MM.1S (cell line): ENCODE results near the gene DNAJB6.

Experiments
- DNase-seq: peaks from one replicate; pipeline ENCODE4 v3.0.0-alpha.2; 2015
- H2AFZ ChIP-seq: fragments of 300-600 bp; sonication (generic); 2 replicates; pipeline ENCODE4 v1.6.0; 2016; ENCODE audit warnings: antibody characterized with exemption, low read length
- H3F3A ChIP-seq: fragments of 300-600 bp; sonication (generic); 2 replicates; pipeline ENCODE4 v1.6.1; 2016; ENCODE audit warnings: mild to moderate bottlenecking, antibody characterized with exemption, low read length, moderate library complexity, mixed read lengths; ENCODE audit not compliant: insufficient read depth
- H3K27ac ChIP-seq: fragments of 300-600 bp; sonication (generic); 2 replicates; pipeline ENCODE4 v1.5.1; 2016; ENCODE audit warnings: mild to moderate bottlenecking, low read length
- H3K27me3 ChIP-seq: fragments of 300-600 bp; sonication (generic); replicated peaks from 2 replicates; pipeline ENCODE4 v1.6.0; 2016; ENCODE audit warnings: low read length; ENCODE audit not compliant: insufficient read depth
- H3K36me3 ChIP-seq: fragments of 300-600 bp; sonication (generic); replicated peaks from 2 replicates; pipeline ENCODE4 v1.6.1; 2016; ENCODE audit warnings: mild to moderate bottlenecking, low read length, mixed read lengths; ENCODE audit not compliant: insufficient read depth
- H3K4me1 ChIP-seq: fragments of 300-600 bp; sonication (generic); 2 replicates; pipeline ENCODE4 v1.6.1; 2016; ENCODE audit warnings: low read length, mixed read lengths
- H3K4me2 ChIP-seq: fragments of 300-600 bp; sonication (generic); 2 replicates; pipeline ENCODE4 v1.6.0; 2016; ENCODE audit warnings: low read depth, low read length
- H3K4me3 ChIP-seq: fragments of 300-600 bp; sonication (generic); 2 replicates; pipeline ENCODE4 v1.5.1; 2016; ENCODE audit warnings: low read length, mixed read lengths
- H3K79me2 ChIP-seq: fragments of 300-600 bp; sonication (generic); 2 replicates; pipeline ENCODE4 v1.6.1; 2016; ENCODE audit warnings: mixed run types, low read length, mixed read lengths
- H3K9ac ChIP-seq: fragments of 300-600 bp; sonication (generic); 2 replicates; pipeline ENCODE4 v1.6.1; 2016; ENCODE audit warnings: low read length, mixed read lengths
- H3K9me2 ChIP-seq: fragments of 300-600 bp; sonication (generic); replicated peaks from 2 replicates; pipeline ENCODE4 v1.6.1; 2016; ENCODE audit warnings: mild to moderate bottlenecking, low read length, mixed read lengths; ENCODE audit not compliant: insufficient read depth
- H3K9me3 ChIP-seq: fragments of 300-600 bp; sonication (generic); replicated peaks from 2 replicates; pipeline ENCODE4 v1.6.1; 2016; ENCODE audit warnings: mild to moderate bottlenecking, low read length, mixed read lengths; ENCODE audit not compliant: insufficient read depth
- H4K20me1 ChIP-seq: fragments of 300-600 bp; sonication (generic); 2 replicates; pipeline ENCODE4 v1.6.1; 2016; ENCODE audit warnings: mild to moderate bottlenecking, low read length, moderate library complexity, mixed read lengths; ENCODE audit not compliant: insufficient read depth
- EZH2 ChIP-seq: fragments of 300-600 bp; sonication (generic); optimal IDR thresholded peaks from 2 replicates; pipeline ENCODE3; 2017; ENCODE audit warnings: low read depth, mild to moderate bottlenecking, antibody characterized with exemption, low read length, mixed read lengths
- EZH2phosphoT487 ChIP-seq: fragments of 300-600 bp; sonication (generic); IDR thresholded peaks from 2 replicates; pipeline ENCODE4 v1.6.1; 2018; ENCODE audit warnings: antibody characterized with exemption, low read length
- TF ChIP-seq, protein P1 (sequence below): fragments of 300-600 bp; sonication (generic); IDR thresholded peaks from 2 replicates; pipeline ENCODE4 v1.5.1; 2016; ENCODE audit warnings: antibody characterized with exemption, low read length, mixed read lengths

DNAJB6 gene

DNA sequence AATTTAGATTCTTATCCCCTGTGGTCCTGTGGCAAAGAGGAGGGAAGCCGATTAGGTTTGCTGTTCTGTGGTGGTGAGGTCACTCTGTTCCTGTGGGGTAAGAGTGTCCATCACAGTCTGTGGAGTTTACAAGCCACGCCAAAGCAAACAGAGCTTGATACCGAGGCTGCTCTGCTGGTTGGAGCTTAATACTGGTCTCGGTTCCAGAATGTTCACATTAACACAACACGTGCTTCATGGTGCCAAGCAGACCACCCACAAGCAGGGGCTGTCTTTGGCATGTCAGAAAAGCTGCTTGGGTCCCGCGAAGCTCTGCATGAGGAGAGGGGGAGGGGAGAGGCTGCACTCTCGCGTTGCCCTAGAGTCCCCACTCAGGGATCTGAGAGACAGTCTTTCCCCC is 47.5 kb downstream of the DNAJB6 start:
- TF ChIP-seq EZH2phosphoT487 (no peak), EZH2 (no peak)
- TF ChIP-seq, protein P1, sequence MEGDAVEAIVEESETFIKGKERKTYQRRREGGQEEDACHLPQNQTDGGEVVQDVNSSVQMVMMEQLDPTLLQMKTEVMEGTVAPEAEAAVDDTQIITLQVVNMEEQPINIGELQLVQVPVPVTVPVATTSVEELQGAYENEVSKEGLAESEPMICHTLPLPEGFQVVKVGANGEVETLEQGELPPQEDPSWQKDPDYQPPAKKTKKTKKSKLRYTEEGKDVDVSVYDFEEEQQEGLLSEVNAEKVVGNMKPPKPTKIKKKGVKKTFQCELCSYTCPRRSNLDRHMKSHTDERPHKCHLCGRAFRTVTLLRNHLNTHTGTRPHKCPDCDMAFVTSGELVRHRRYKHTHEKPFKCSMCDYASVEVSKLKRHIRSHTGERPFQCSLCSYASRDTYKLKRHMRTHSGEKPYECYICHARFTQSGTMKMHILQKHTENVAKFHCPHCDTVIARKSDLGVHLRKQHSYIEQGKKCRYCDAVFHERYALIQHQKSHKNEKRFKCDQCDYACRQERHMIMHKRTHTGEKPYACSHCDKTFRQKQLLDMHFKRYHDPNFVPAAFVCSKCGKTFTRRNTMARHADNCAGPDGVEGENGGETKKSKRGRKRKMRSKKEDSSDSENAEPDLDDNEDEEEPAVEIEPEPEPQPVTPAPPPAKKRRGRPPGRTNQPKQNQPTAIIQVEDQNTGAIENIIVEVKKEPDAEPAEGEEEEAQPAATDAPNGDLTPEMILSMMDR: no peak
- Histone ChIP-seq H2AFZ (no peak overlapping the region), H3K4me1 (no peaks in the 10 kb centered on the region), H3K9me3 (no peaks in the 10 kb centered on the region), H3K9me2 (no peaks in the 10 kb centered on the region), H3F3A (no peaks in the 10 kb centered on the region), H3K4me2 (no peak overlapping the region), H4K20me1 (0 out of 2 replicates have a peak, but pooled peaks cover 4% of the 10 kb centered on the region), H3K4me3 (no peak overlapping the region), H3K36me3 (peaks cover 34% of the 10 kb centered on the region), H3K27ac (no peak overlapping the region), H3K9ac (no peak overlapping the region), H3K79me2 (peaks cover 38% of the 10 kb centered on the region), H3K27me3 (no peaks in the 10 kb centered on the region)
- DNase-seq: no peak

DNA sequence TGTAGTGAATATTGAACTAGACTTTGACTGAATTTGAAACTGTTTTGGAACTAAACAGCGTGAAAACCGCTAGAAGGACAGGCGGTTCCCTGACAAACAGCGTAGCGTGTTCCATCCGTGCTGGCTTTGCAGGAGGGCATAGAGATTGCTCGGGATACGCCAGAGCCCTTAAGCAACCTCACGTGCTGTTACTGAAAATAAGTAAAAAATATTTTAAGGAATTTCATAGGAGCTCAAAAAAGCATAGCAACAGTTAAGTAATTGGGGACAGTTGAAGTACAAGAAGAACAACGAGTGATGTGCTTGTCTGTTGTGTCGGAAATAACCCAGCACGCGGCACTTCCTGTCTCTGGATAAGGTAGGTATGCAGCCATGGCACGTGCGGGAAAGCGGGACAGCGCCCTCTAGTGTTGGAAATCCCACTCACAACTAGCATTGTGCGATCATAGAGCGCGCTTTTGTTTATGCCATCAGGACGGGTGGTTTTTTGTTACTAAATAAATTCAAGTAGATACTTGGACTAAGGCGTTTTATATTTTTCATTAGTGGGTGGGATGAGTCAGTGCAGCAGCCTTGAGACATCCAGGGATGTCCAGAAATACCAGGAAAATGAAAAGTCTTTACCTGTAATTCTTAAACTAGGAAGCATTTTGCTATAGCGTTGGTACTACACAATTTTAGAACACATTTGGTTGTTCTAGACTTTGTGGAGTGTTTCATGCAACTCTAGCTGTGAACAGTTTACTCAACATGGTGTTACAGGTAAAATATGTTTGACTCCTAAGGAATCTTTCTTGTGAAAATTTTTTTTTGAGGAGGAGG is 50.4 kb downstream of the DNAJB6 start:
- Histone ChIP-seq H3K9ac (no peak overlapping the region), H3K36me3 (peaks cover 25% of the 10 kb centered on the region), H3K9me3 (no peaks in the 10 kb centered on the region), H4K20me1 (no peaks in the 10 kb centered on the region), H3F3A (no peaks in the 10 kb centered on the region), H3K27ac (no peak overlapping the region), H3K4me3 (no peak overlapping the region), H3K4me2 (no peak overlapping the region), H3K27me3 (no peaks in the 10 kb centered on the region), H2AFZ (no peak overlapping the region), H3K9me2 (no peaks in the 10 kb centered on the region), H3K79me2 (peaks cover 16% of the 10 kb centered on the region), H3K4me1 (no peaks in the 10 kb centered on the region)
- TF ChIP-seq EZH2phosphoT487: no peak
- TF ChIP-seq, protein P1: peak; percentile 75
- TF ChIP-seq EZH2: no peak
- DNase-seq: peak; percentile 39

DNA sequence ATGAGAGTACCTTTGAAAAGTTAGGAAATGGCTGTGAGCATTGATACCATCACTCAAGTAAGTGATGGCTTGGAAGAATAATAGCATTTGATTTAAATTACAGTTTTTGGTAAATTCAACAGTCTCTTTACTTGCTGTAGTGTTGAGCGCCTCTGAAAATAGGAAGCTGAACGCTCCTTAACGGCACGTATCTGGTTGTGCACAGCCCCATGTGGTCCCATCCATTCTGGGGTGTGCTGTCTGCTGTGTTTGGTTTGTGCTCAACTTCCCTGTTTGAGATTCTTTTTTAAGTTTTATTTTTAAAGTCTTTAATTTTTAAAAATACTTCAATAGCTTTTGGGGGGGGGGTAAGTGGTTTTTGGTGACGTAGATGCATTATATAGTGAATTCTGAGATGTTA is 51.5 kb downstream of the DNAJB6 start:
- H3K36me3 ChIP-seq: peaks cover 18% of the 10 kb centered on the region

More for the DNA sequence above, 51.5 kb downstream of the DNAJB6 start:
- no peaks in the 10 kb centered on the region for H3F3A ChIP-seq
- H2AFZ ChIP-seq: no peak overlapping the region
- TF ChIP-seq, protein P1: no peak
- TF ChIP-seq EZH2: no peak
- no peak for TF ChIP-seq EZH2phosphoT487
- H3K4me1 ChIP-seq: no peaks in the 10 kb centered on the region
- no peaks in the 10 kb centered on the region for H3K9me2 ChIP-seq
- no peaks in the 10 kb centered on the region for H4K20me1 ChIP-seq
- H3K4me2 ChIP-seq: no peak overlapping the region
- no peak overlapping the region for H3K27ac ChIP-seq
- H3K4me3 ChIP-seq: no peak overlapping the region
- H3K27me3 ChIP-seq: no peaks in the 10 kb centered on the region
- H3K9ac ChIP-seq: no peak overlapping the region
- H3K9me3 ChIP-seq: no peaks in the 10 kb centered on the region
- H3K79me2 ChIP-seq: 0 out of 2 replicates have a peak, but pooled peaks cover 10% of the 10 kb centered on the region
- DNase-seq: no peak
